Naive thymus-derived CD4-positive, alpha-beta T cell (primary cell): ENCODE data around the gene UVRAG. TPM values are rescaled to one million over a fixed set of nuclear protein-coding genes. Genes with fewer than 3 reads are reported as not detected.
"Not testable (repeated sequence)": the region's sequence is repeated elsewhere in the genome, so short reads cannot be mapped to it uniquely, and the experiment has no call there.

ENCODE experiments used
- ATAC-seq: fragments of 150-1000 bp; cut with Tn5 transposase; 2 replicates; pipeline ENCODE4 v1.10.0; 2021; ENCODE audit warnings: mild to moderate bottlenecking, moderate library complexity
- CTCF ChIA-PET: fragments of 350-600 bp; sonication (Branson Sonifier 250); formaldehyde crosslinking; loops from one replicate; lab custom pipeline; 2021; ENCODE audit warnings: antibody characterized with exemption; lab: Charles Lee
- POLR2A ChIA-PET: fragments of 350-600 bp; sonication (Branson Sonifier 250); formaldehyde crosslinking; loops from one replicate; lab custom pipeline; 2021; ENCODE audit warnings: antibody characterized with exemption, inconsistent platforms; lab: Charles Lee
- DNase-seq, 9 donors: peaks; one replicate each; pipeline versions ENCODE4 v3.0.0 to v3.0.0-alpha.2; 2020 to 2022; ENCODE audit warnings: mixed read lengths in 1 of 9
- H3K27ac ChIP-seq: one replicate; pipeline ENCODE4 v1.7.0; 2013; ENCODE audit warnings: mild to moderate bottlenecking, low read depth, low read length, moderate library complexity
- H3K27me3 ChIP-seq, 2 donors: one replicate each; pipeline ENCODE4 v1.7.0; 2013; ENCODE audit warnings: low read length in 2 of 2, mild to moderate bottlenecking in 2 of 2, moderate library complexity in 2 of 2; ENCODE audit not compliant: control insufficient read depth in 2 of 2, insufficient read depth in 2 of 2
- H3K36me3 ChIP-seq, 3 experiments: 1 replicate in 2 of 3; 2 replicates in 1 of 3; pipeline ENCODE4 v1.7.0; 2013; ENCODE audit warnings: low read length in 3 of 3, mild to moderate bottlenecking in 3 of 3, moderate library complexity in 1 of 3; ENCODE audit not compliant: insufficient read depth in 3 of 3, control insufficient read depth in 2 of 3
- H3K4me1 ChIP-seq, 2 donors: one replicate each; pipeline ENCODE4 v1.7.0; 2013; ENCODE audit warnings: low read length in 2 of 2, mild to moderate bottlenecking in 2 of 2, moderate library complexity in 1 of 2; ENCODE audit not compliant: control insufficient read depth in 2 of 2, insufficient read depth in 2 of 2
- H3K4me3 ChIP-seq: 2 replicates; pipeline ENCODE4 v1.7.0; 2013; ENCODE audit warnings: mild to moderate bottlenecking, low read length
- H3K9me3 ChIP-seq, 3 experiments: 1 replicate in 2 of 3; 2 replicates in 1 of 3; pipeline ENCODE4 v1.7.0; 2013; ENCODE audit warnings: low read length in 3 of 3; ENCODE audit not compliant: control insufficient read depth in 2 of 3
- H3K27ac Mint-ChIP-seq, 9 donors: one replicate each; pipeline ENCODE4 v1.8.0; 2020 to 2022; ENCODE audit warnings: mixed read lengths in 9 of 9, mild to moderate bottlenecking in 8 of 9, moderate library complexity in 5 of 9, inconsistent platforms in 2 of 9
- H3K27me3 Mint-ChIP-seq, 5 donors: one replicate each; pipeline ENCODE4 v1.8.0; 2021 to 2022; ENCODE audit warnings: mixed read lengths in 5 of 5, mild to moderate bottlenecking in 1 of 5
- H3K36me3 Mint-ChIP-seq, 5 donors: one replicate each; pipeline ENCODE4 v1.8.0; 2020 to 2022; ENCODE audit warnings: mixed read lengths in 5 of 5, mild to moderate bottlenecking in 3 of 5, inconsistent platforms in 1 of 5
- H3K4me1 Mint-ChIP-seq, 7 donors: one replicate each; pipeline ENCODE4 v1.8.0; 2020 to 2022; ENCODE audit warnings: mixed read lengths in 7 of 7, mild to moderate bottlenecking in 3 of 7, inconsistent platforms in 1 of 7
- H3K4me3 Mint-ChIP-seq, 10 donors: one replicate each; pipeline ENCODE4 v1.8.0; 2020 to 2022; ENCODE audit warnings: mild to moderate bottlenecking in 10 of 10, mixed read lengths in 10 of 10, moderate library complexity in 6 of 10, inconsistent platforms in 2 of 10
- H3K9me3 Mint-ChIP-seq, 11 donors: one replicate each; pipeline ENCODE4 v1.8.0; 2020 to 2022; ENCODE audit warnings: mixed read lengths in 11 of 11, mild to moderate bottlenecking in 4 of 11, inconsistent platforms in 1 of 11, moderate library complexity in 1 of 11
- intact Hi-C, 2 donors: fragments of 100-400 bp; cut with micrococcal nuclease; formaldehyde crosslinking; loops; one replicate each; pipeline ENCODE4 v1.15.1; 2023
- polyA plus RNA-seq, 2 donors: library from polyadenylated mRNA; unstranded; fragments of 300-500 nt; fragmentation: Illumina TruSeq; gene quantifications; one replicate each; pipeline ENCODE4 v1.2.3, GENCODE V29; 2021
- total RNA-seq, 6 experiments: library from RNA in 5 of 6; stranded (reverse) in 5 of 6; gene quantifications; 1 replicate in 5 of 6; 2 replicates in 1 of 6; pipeline ENCODE4 v1.2.3 and lab custom pipeline; 2021 to 2026

The UVRAG gene
- total and polyA plus RNA-seq, 7 experiments from 2014 or later: 12.3 to 46.1 (median 24.6) TPM

- intact Hi-C loops: loop anchor here in 1 of 2 donors (5.0 kb wide), 1 partner anchor 34 kb away; the partner anchor contains the start of gene UVRAG
- Histone ChIP-seq H3K27me3 (no peaks in the 10 kb centered on the region), H3K4me3 (no peak overlapping the region), H3K27ac (no peak overlapping the region), H3K9me3 (no peaks in the 10 kb centered on the region), H3K4me1 (peaks cover 0 to 4% of the 10 kb centered on the region in 2 donors), H3K36me3 (peaks cover 0 to 8% (median 0%) of the 10 kb centered on the region in 3 experiments)
- POLR2A ChIA-PET: no interaction called here
- H3K4me1 Mint-ChIP-seq: peaks cover 16 to 45% (median 30%) of the 10 kb centered on the region in 7 donors
- CTCF ChIA-PET: no interaction called here
- H3K27me3 Mint-ChIP-seq: no peaks in the 10 kb centered on the region
- peaks cover 0 to 30% (median 19%) of the 10 kb centered on the region in 5 donors for H3K36me3 Mint-ChIP-seq
- no peak for DNase-seq
- H3K27ac Mint-ChIP-seq: peak overlapping the region in 3 of 9 donors; percentile 7 to 74 (median 12)
- H3K9me3 Mint-ChIP-seq: peaks cover 0 to 2% (median 0%) of the 10 kb centered on the region in 11 donors
- no peak overlapping the region for H3K4me3 Mint-ChIP-seq
- no peak for ATAC-seq
Observed at GRCh38 chr11:75851203-75851602, 36.2 kb downstream of the UVRAG start.

GRCh38 chr11:75852406-75853017 is 37.5 kb downstream of the UVRAG start:
- no peaks in the 10 kb centered on the region for H3K27me3 ChIP-seq
- Mint-ChIP-seq H3K4me3 (no peak overlapping the region), H3K4me1 (peaks cover 18 to 46% (median 34%) of the 10 kb centered on the region in 7 donors), H3K36me3 (peaks cover 6 to 36% (median 26%) of the 10 kb centered on the region in 5 donors), H3K9me3 (peaks cover 0 to 2% (median 0%) of the 10 kb centered on the region in 11 donors), H3K27ac (no peak overlapping the region), H3K27me3 (no peaks in the 10 kb centered on the region)
- POLR2A ChIA-PET: no interaction called here
- intact Hi-C loops: loop anchor here in 1 of 2 donors (5.0 kb wide), 1 partner anchor 35 kb away; the partner anchor contains the start of gene UVRAG
- H3K36me3 ChIP-seq: peaks cover 0 to 8% (median 0%) of the 10 kb centered on the region in 3 experiments
- H3K4me3 ChIP-seq: no peak overlapping the region
- DNase-seq: no peak
- no peaks in the 10 kb centered on the region for H3K9me3 ChIP-seq
- CTCF ChIA-PET: no interaction called here
- H3K4me1 ChIP-seq: peaks cover 0 to 4% of the 10 kb centered on the region in 2 donors
- no peak overlapping the region for H3K27ac ChIP-seq
- ATAC-seq: no peak

GRCh38 chr11:75853563-75853962 is 38.6 kb downstream of the UVRAG start:
- intact Hi-C loops: loop anchor here in 1 of 2 donors (5.0 kb wide), 1 partner anchor 36 kb away; the partner anchor contains the start of gene UVRAG
- H3K27me3 ChIP-seq, H3K27me3 Mint-ChIP-seq, H3K4me1 ChIP-seq, DNase-seq, H3K4me3 ChIP-seq, H3K27ac Mint-ChIP-seq, H3K9me3 ChIP-seq, H3K9me3 Mint-ChIP-seq, H3K36me3 ChIP-seq, CTCF ChIA-PET, H3K27ac ChIP-seq, POLR2A ChIA-PET, ATAC-seq, H3K4me3 Mint-ChIP-seq: not testable (repeated sequence)
- Mint-ChIP-seq H3K4me1 (peaks cover 21 to 46% (median 41%) of the 10 kb centered on the region in 7 donors), H3K36me3 (peaks cover 6 to 41% (median 28%) of the 10 kb centered on the region in 5 donors)

GRCh38 chr11:75853971-75854370 is 39.0 kb downstream of the UVRAG start:
- Mint-ChIP-seq H3K27ac (no peak overlapping the region), H3K27me3 (no peaks in the 10 kb centered on the region), H3K4me3 (no peak overlapping the region), H3K4me1 (peaks cover 19 to 42% (median 38%) of the 10 kb centered on the region in 7 donors), H3K36me3 (peaks cover 6 to 41% (median 28%) of the 10 kb centered on the region in 5 donors), H3K9me3 (no peaks in the 10 kb centered on the region)
- POLR2A ChIA-PET: no interaction called here
- Histone ChIP-seq H3K4me1 (peaks cover 0 to 4% of the 10 kb centered on the region in 2 donors), H3K36me3 (peaks cover 0 to 8% (median 0%) of the 10 kb centered on the region in 3 experiments), H3K27ac (no peak overlapping the region), H3K4me3 (no peak overlapping the region), H3K9me3 (no peaks in the 10 kb centered on the region), H3K27me3 (no peaks in the 10 kb centered on the region)
- ATAC-seq: no peak
- CTCF ChIA-PET: no interaction called here
- intact Hi-C loops: loop anchor here in 1 of 2 donors (5.0 kb wide), 1 partner anchor 37 kb away; the partner anchor contains the start of gene UVRAG
- no peak for DNase-seq

GRCh38 chr11:75855206-75855605 is 40.2 kb downstream of the UVRAG start:
- ATAC-seq (no peak), DNase-seq (no peak)
- ChIA-PET CTCF (no interaction called here), POLR2A (no interaction called here)
- Mint-ChIP-seq H3K4me1 (peaks cover 10 to 34% (median 29%) of the 10 kb centered on the region in 7 donors), H3K27me3 (no peaks in the 10 kb centered on the region), H3K36me3 (peaks cover 6 to 41% (median 28%) of the 10 kb centered on the region in 5 donors), H3K9me3 (no peaks in the 10 kb centered on the region), H3K4me3 (no peak overlapping the region), H3K27ac (peak overlapping the region in 1 of 9 donors; percentile 50)
- no peak overlapping the region for H3K27ac ChIP-seq
- H3K27me3 ChIP-seq: no peaks in the 10 kb centered on the region
- H3K4me1 ChIP-seq: peaks cover 0 to under 1% of the 10 kb centered on the region in 2 donors
- peaks cover 0 to 8% (median 0%) of the 10 kb centered on the region in 3 experiments for H3K36me3 ChIP-seq
- no peaks in the 10 kb centered on the region for H3K9me3 ChIP-seq
- H3K4me3 ChIP-seq: no peak overlapping the region
- intact Hi-C loops: no loop called here

GRCh38 chr11:75856912-75857311 is 41.9 kb downstream of the UVRAG start:
- ATAC-seq: no peak
- H3K4me3 ChIP-seq: no peak overlapping the region
- H3K36me3 ChIP-seq: peaks cover 0 to 8% (median 0%) of the 10 kb centered on the region in 3 experiments
- no peaks in the 10 kb centered on the region for H3K4me1 ChIP-seq
- Mint-ChIP-seq H3K27ac (peak overlapping the region in 2 of 9 donors; percentile 16 to 29), H3K36me3 (peaks cover 6 to 39% (median 25%) of the 10 kb centered on the region in 5 donors), H3K4me1 (peaks cover 0 to 26% (median 16%) of the 10 kb centered on the region in 7 donors), H3K4me3 (no peak overlapping the region), H3K27me3 (no peaks in the 10 kb centered on the region), H3K9me3 (no peaks in the 10 kb centered on the region)
- H3K27me3 ChIP-seq: no peaks in the 10 kb centered on the region
- no peak overlapping the region for H3K27ac ChIP-seq
- intact Hi-C loops: no loop called here
- no peak for DNase-seq
- ChIA-PET CTCF (interaction anchor here (1.5 kb wide), 1 partner anchor 53 kb away, joined by 4 read pairs; no protein-coding TSS in a partner anchor), POLR2A (no interaction called here)
- no peaks in the 10 kb centered on the region for H3K9me3 ChIP-seq
